T-helper 17 cell (primary cell): ENCODE results near the gene MCF2L. TPM values are rescaled to one million over a fixed set of nuclear protein-coding genes. Genes with fewer than 3 reads are reported as not detected.
A peak's percentile ranks its signal among the peaks of the same experiment; 100 is the strongest.

Experiments
- ATAC-seq: fragments of 150-1000 bp; cut with Tn5 transposase; 2 replicates; pipeline ENCODE4 v1.10.0; 2021; ENCODE audit warnings: mild to moderate bottlenecking, moderate library complexity
- DNase-seq, 3 donors: peaks; one replicate each; pipeline versions ENCODE4 v3.0.0 to v3.0.0-alpha.2; 2020 to 2021
- H3K9me3 ChIP-seq: one replicate; pipeline ENCODE4 v1.7.0; 2013; ENCODE audit warnings: low read length, mild to moderate bottlenecking; ENCODE audit not compliant: control insufficient read depth, poor library complexity, severe bottlenecking
- H3K27ac Mint-ChIP-seq: one replicate; pipeline ENCODE4 v1.8.0; 2022; ENCODE audit warnings: mild to moderate bottlenecking, moderate library complexity, mixed read lengths
- H3K27me3 Mint-ChIP-seq: one replicate; pipeline ENCODE4 v1.8.0; 2022; ENCODE audit warnings: mixed read lengths
- H3K36me3 Mint-ChIP-seq: one replicate; pipeline ENCODE4 v1.8.0; 2022; ENCODE audit warnings: low read depth, mixed read lengths
- H3K4me1 Mint-ChIP-seq: one replicate; pipeline ENCODE4 v1.8.0; 2022; ENCODE audit warnings: mild to moderate bottlenecking, mixed read lengths
- H3K4me3 Mint-ChIP-seq: one replicate; pipeline ENCODE4 v1.8.0; 2022; ENCODE audit warnings: mild to moderate bottlenecking, moderate library complexity, mixed read lengths
- total RNA-seq, 4 donors: library from RNA in 2 of 4; stranded (reverse) in 2 of 4; gene quantifications; one replicate each; pipeline ENCODE4 v1.2.3 and lab custom pipeline; 2022 to 2026

MCF2L gene
- total RNA-seq, 2 donors from 2014 or later, result 9.7 to 13.2 TPM

DNA sequence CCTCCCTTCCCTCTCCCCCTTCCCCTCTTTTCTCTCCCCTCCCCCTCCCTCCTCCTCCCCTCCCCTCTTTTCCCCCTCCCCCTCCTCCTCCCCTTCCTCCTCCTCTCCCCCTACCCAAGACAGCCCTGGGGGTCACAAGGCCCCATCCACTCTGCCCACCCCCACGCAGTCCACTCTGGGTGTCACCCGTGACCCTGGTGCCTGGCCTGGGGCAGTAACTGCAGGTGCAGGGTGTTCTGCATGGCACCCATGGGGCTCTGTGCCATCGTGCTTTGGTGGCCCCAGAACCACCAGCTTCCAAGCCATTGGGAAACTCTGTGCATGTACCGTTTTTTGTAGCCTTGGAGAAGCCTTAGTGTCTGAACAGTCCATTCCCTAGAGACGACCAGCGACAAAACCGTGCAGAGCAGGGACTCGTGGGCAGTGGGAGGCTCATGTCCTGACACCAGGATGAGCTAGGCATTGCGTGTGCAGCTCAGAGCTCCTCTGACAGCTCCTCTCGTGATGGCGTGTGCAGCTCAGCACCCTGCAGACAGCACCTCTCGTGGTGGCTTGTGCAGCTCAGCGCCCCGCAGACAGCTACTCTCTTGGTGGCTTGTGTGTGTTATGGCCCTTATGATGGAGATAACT is 92.9 kb downstream of the MCF2L start:
- Mint-ChIP-seq H3K4me1 (peaks cover 2% of the 10 kb centered on the region), H3K27me3 (no peaks in the 10 kb centered on the region), H3K36me3 (peaks cover 2% of the 10 kb centered on the region), H3K4me3 (no peak overlapping the region), H3K27ac (peak overlapping the region; percentile 77)
- no peaks in the 10 kb centered on the region for H3K9me3 ChIP-seq
- ATAC-seq, result no peak
- DNase-seq, result no peak

DNA sequence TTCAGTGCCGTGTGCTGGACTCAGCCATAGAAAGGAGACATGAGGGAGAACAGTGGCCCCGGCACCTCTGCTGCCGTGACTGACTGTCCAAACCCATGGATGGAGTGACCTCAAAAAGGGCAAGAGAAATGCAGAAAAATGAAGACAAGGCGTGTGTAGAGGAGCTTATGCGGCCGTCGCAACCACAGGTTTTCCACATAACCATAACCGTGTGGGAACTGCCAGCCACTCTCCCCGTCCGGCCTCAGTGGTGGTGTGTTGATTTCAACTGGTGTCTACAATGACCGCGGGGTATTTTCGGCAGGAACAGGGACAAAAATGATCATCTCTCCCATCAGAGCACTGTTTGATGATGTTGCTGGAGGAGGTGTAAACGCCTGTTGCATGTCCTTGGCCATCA is 93.7 kb downstream of the MCF2L start:
- no peak overlapping the region for H3K4me3 Mint-ChIP-seq
- ATAC-seq (no peak), DNase-seq (no peak)
- H3K4me1 Mint-ChIP-seq, result peaks cover 2% of the 10 kb centered on the region
- H3K9me3 ChIP-seq, result no peaks in the 10 kb centered on the region
- H3K27ac Mint-ChIP-seq, result peak overlapping the region; percentile 77
- peaks cover 2% of the 10 kb centered on the region for H3K36me3 Mint-ChIP-seq
- no peaks in the 10 kb centered on the region for H3K27me3 Mint-ChIP-seq

DNA sequence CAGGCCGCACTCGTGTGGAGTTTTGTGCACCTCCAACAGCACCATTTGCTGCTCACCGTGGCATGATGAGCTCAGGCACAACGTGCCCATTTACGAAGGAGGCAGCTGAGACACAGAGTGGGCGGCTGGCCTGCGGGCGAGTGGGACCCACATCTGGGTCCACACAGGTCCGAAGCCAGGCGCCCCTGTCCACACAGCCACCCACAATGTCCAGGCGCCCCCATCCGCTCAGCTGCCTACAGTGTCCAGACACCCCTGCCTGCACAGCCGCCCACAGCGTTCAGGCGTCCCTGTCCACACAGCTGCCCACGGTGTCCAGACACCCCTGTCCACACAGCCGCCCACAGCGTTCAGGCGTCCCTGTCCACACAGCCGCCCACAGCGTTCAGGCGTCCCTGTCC is 94.1 kb downstream of the MCF2L start:
- Mint-ChIP-seq H3K36me3 (peaks cover 2% of the 10 kb centered on the region), H3K4me3 (no peak overlapping the region), H3K27ac (no peak overlapping the region), H3K27me3 (no peaks in the 10 kb centered on the region), H3K4me1 (peaks cover 2% of the 10 kb centered on the region)
- no peak for ATAC-seq
- no peak for DNase-seq
- no peaks in the 10 kb centered on the region for H3K9me3 ChIP-seq

DNA sequence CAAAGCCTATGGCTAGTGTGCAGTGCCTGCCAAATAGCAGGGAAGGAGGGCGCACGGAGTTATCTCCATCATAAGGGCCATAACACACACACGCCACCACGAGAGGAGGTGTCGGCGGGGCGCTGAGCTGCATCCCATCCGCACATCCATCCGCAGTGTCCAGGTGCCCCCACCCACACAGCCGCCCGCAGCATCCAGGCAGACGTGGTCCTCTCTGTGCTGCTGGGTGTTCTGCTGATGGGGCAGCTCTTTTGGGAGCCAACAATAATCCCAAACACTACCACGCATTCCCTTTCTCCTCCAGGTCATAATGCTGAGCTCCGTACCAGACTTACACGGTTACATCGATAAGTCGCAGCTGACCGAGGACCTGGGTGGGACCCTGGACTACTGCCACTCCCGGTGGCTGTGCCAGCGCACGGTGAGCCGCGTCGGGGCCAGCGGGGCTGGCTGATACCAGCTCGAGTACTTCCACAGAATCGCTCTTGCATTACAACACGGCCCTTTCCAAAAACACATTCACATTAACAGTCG is 95.1 kb downstream of the MCF2L start:
- no peak for ATAC-seq

DNA sequence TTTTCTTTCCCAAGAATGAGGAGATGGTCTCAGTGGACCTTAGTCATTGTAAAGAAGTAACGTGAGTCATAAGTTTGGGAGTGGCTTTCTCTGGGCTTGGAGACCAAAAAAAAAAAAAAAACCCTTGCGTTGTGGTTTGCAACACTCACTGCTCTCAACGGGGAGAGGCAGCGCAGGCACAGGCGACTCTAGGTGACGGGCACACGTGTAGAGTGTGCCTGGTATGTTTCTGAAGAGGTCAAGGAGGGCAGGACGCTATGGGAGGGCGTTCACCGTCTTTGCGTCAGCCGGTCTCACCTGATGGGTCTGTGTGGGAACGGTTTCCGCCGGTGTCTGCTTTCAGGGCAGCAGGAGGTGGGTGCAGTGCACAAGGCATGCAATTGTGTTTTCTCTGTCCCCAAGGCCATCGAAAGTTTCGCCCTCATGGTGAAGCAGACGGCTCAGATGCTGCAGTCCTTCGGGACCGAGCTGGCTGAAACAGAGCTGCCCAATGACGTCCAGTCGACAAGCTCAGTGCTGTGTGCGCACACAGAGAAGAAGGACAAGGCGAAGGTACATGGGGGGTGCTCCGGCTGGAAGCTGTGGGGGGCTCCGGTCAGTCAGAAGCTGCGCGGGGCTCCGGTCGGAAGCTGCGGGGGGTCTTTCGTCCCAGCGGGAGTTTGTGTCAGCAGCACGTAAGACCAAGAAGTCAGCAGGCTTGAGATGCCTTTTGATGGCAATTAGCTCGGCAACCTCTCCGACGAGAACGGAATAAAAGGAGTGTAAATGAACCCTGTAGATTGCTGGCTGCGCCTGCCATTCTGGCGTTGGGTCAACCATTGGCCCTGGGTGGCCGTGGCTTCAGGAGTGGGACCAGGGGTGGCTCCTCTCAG is 95.8 kb downstream of the MCF2L start:
- Mint-ChIP-seq H3K4me1 (peaks cover 2% of the 10 kb centered on the region), H3K27ac (no peak overlapping the region), H3K4me3 (no peak overlapping the region), H3K27me3 (no peaks in the 10 kb centered on the region), H3K36me3 (peaks cover 2% of the 10 kb centered on the region)
- no peaks in the 10 kb centered on the region for H3K9me3 ChIP-seq
- ATAC-seq (no peak), DNase-seq (no peak)

More for the DNA sequence above, 95.1 kb downstream of the MCF2L start:
- no peaks in the 10 kb centered on the region for H3K9me3 ChIP-seq
- Mint-ChIP-seq H3K27ac (no peak overlapping the region), H3K36me3 (peaks cover 2% of the 10 kb centered on the region), H3K4me3 (no peak overlapping the region), H3K4me1 (peaks cover 2% of the 10 kb centered on the region), H3K27me3 (no peaks in the 10 kb centered on the region)
- no peak for DNase-seq

DNA sequence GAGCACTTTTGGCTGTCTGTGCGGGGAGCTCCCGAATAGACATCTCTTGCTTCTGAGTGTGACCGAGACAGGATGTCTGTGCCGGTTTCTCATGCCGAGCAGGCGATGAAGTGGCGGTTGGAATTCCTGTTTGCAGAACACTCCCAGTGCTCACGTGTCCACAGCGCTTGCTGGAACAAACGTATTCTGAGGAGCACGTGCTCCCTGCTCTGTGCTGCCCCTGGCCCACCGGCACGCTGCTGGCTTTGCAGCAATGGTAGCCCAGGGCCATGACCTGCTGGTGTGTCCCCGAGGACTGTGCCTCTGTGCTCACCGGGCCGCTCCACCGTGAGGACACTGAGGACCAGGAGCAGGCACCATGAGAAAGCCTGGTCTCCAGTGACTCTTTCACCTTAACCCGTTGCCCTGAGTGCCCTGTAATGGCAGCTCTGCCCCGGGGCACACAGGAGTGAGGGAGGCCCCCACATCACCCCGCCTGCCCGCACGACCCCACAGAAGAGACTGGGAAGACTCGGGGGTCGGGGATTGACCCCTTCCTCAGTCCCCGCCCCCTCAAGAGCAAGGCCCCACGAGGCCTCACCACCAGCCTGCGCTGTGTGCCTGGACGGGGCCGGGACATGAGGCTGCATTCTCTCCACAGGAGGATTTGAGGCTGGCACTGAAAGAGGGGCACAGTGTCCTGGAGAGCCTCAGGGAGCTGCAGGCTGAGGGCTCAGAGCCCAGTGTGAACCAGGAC is 96.6 kb downstream of the MCF2L start:
- peaks cover 2% of the 10 kb centered on the region for H3K36me3 Mint-ChIP-seq
- H3K27me3 Mint-ChIP-seq, result no peaks in the 10 kb centered on the region
- peaks cover 2% of the 10 kb centered on the region for H3K4me1 Mint-ChIP-seq
- H3K27ac Mint-ChIP-seq, result no peak overlapping the region
- H3K4me3 Mint-ChIP-seq, result no peak overlapping the region
- no peak for DNase-seq
- ATAC-seq, result no peak
- no peaks in the 10 kb centered on the region for H3K9me3 ChIP-seq

DNA sequence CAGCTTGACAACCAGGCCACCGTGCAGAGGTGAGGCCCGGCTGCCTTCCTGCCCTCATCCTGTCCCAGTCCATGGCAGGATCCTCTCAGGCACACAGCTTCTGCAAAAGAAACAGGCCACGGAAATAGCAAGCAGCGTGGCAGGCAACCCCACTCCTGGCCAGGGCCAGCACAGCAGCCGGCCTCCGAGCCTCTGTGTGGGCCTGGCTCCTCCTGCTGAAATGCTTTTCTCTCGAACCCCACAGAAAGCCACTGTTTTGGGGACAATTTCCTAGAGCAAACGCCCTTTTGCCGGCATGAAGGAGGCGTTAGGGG is 97.1 kb downstream of the MCF2L start:
- H3K27me3 Mint-ChIP-seq, result no peaks in the 10 kb centered on the region
- peaks cover 2% of the 10 kb centered on the region for H3K4me1 Mint-ChIP-seq
- no peak for DNase-seq
- H3K36me3 Mint-ChIP-seq, result peaks cover 2% of the 10 kb centered on the region
- H3K4me3 Mint-ChIP-seq, result no peak overlapping the region
- no peaks in the 10 kb centered on the region for H3K9me3 ChIP-seq
- H3K27ac Mint-ChIP-seq, result no peak overlapping the region
- ATAC-seq, result no peak

DNA sequence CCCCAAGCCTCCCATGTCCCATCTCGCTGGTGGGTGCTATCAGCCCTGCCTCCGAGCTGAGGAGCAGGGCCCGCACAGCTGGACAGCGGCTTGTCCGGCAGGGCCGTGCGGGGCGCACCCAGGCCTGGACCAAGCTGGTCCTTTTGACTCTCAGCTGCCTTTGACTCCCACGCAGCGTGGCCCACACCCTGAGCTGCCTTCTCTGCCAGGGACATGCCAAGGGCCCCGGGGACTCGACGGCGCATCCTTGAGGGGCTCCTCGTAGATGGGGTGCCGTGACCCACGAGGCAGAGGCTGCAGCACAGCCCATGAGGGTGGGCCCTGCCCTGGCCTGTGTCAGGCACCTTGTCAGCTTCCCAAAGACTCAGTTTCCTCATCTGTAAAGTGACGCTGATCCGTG is 97.7 kb downstream of the MCF2L start:
- Mint-ChIP-seq H3K27me3 (no peaks in the 10 kb centered on the region), H3K27ac (no peak overlapping the region), H3K36me3 (peaks cover 2% of the 10 kb centered on the region), H3K4me1 (peaks cover 2% of the 10 kb centered on the region), H3K4me3 (no peak overlapping the region)
- H3K9me3 ChIP-seq, result no peaks in the 10 kb centered on the region
- DNase-seq, result no peak
- ATAC-seq, result no peak

DNA sequence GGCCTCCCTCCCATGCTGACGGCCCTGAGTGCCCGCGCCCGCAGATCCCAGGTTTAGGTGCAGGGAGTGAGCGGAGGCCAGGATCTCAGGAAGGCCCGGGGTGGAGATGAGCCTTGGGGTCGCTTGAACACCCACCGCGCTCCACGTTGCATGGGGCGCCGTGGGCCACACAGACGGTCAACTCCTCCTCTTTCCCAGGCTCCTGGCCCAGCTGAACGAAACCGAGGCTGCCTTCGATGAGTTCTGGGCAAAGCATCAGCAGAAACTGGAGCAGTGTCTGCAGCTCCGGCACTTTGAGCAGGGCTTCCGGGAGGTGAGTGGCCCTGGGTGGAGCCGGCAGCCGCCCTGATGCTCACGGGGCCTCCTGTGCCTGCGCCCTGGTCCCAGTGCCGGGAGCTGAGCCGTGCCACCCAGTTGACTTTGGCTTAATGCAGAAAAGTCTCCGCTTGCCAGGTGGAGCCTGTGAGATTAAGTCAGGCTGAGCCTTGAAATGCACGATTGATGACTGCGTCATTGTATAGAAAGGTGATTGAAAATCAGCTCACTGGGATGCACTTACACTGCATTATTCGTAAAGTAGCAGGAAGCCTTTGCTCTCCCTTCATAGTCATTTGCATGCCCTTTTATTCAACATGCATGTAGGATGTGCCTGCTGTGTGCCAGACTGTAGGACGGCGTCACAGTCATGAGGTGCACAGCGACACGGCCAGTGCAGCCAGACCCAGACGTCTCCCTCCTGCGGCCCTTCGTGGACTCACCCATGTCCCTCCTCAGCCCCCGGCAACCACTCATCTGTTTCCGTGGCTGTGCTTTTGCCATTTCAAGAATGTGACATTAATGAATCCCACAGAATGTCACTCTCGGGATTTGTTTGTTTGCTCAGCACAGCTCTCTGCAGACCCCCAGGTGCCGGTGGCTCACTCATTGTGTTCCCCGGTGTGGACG is 101.1 kb downstream of the MCF2L start:
- Mint-ChIP-seq H3K36me3 (no peaks in the 10 kb centered on the region), H3K27ac (no peak overlapping the region), H3K27me3 (no peaks in the 10 kb centered on the region), H3K4me3 (no peak overlapping the region), H3K4me1 (no peaks in the 10 kb centered on the region)
- ATAC-seq (no peak), DNase-seq (no peak)
- no peaks in the 10 kb centered on the region for H3K9me3 ChIP-seq

DNA sequence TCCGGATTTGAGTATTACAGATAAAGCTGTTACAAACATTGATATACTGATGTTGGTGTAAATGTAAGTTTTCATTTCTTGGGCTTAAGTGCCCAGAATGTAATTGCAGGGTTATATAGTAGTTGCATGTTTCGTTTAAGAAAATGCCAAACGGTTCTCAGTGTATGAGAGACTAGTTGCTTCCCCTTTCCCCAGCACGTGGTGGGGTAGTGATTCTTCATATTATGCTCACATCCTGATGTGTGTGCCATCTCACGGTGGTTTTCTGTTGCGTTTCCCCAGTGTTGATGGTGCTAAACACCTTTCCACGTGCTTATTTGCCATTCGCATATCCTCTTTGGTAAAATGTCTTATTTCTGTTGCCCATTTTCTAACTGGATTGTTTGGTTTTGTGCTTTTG is 101.8 kb downstream of the MCF2L start:
- no peak for DNase-seq
- no peaks in the 10 kb centered on the region for H3K4me1 Mint-ChIP-seq
- no peaks in the 10 kb centered on the region for H3K9me3 ChIP-seq
- H3K4me3 Mint-ChIP-seq, result no peak overlapping the region
- ATAC-seq, result no peak
- H3K27me3 Mint-ChIP-seq, result no peaks in the 10 kb centered on the region
- H3K27ac Mint-ChIP-seq, result no peak overlapping the region
- H3K36me3 Mint-ChIP-seq, result no peaks in the 10 kb centered on the region

DNA sequence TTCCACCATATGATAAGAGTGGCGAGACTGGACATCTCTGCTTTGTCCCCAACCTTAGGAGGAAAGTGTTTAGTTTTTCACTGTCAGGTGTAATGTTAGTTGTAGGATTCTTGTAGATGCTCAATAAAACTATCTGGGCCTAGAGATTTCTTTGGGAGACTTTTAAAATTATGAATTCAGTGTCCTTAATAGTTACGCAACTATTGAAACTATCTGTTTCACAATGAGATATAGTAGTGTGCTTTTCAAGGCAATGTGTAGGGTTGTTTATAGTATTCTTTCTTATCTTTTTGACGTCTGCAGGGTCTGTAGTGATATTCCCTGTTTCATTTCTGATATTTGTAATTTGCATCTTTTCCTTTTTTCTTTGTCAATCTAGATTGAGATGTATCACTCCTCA is 103.4 kb downstream of the MCF2L start:
- Mint-ChIP-seq H3K27me3 (no peaks in the 10 kb centered on the region), H3K27ac (no peak overlapping the region), H3K4me1 (no peaks in the 10 kb centered on the region), H3K36me3 (no peaks in the 10 kb centered on the region), H3K4me3 (no peak overlapping the region)
- no peaks in the 10 kb centered on the region for H3K9me3 ChIP-seq
- DNase-seq (no peak), ATAC-seq (no peak)

DNA sequence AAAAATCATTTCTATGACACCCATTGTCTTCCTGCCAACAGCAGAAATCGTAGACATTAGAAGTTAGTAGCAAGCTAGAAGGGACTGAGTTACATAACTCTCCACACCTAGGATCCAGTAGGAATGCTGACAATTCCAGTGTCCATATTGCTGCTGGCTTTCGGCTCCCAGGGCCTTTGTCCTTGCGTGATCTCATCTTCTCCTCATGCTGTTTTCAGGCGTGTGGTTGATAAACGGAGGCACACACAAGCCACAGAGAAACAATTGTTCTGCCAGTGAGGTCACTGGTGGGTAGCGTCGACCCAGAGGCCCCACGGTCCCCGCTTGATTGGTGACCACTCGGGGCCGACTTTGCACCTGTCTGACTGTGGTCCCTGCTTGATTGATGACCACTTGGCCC is 104.9 kb downstream of the MCF2L start:
- no peak for DNase-seq
- Mint-ChIP-seq H3K4me3 (no peak overlapping the region), H3K4me1 (no peaks in the 10 kb centered on the region), H3K27ac (no peak overlapping the region), H3K36me3 (peaks cover 3% of the 10 kb centered on the region), H3K27me3 (no peaks in the 10 kb centered on the region)
- no peaks in the 10 kb centered on the region for H3K9me3 ChIP-seq
- no peak for ATAC-seq
